Measurements from ENCODE around the gene ITIH1.

Gene ITIH1

DNA sequence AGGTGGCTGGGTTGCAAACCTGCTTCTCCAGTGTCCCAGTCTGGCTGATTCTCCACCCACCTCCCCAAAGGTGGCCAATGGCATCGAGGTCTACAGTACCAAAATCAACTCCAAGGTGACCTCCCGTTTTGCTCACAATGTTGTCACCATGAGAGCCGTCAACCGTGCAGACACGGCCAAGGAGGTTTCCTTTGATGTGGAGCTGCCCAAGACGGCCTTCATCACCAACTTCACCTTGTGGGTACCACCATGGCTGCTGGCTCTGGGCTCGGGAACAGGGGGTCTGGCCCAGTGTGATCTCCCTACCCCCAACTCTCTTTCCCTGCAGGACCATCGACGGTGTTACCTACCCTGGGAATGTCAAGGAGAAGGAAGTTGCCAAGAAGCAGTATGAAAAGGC is 19.0 kb downstream of the ITIH1 start:
- TF ChIP-seq, protein P1, sequence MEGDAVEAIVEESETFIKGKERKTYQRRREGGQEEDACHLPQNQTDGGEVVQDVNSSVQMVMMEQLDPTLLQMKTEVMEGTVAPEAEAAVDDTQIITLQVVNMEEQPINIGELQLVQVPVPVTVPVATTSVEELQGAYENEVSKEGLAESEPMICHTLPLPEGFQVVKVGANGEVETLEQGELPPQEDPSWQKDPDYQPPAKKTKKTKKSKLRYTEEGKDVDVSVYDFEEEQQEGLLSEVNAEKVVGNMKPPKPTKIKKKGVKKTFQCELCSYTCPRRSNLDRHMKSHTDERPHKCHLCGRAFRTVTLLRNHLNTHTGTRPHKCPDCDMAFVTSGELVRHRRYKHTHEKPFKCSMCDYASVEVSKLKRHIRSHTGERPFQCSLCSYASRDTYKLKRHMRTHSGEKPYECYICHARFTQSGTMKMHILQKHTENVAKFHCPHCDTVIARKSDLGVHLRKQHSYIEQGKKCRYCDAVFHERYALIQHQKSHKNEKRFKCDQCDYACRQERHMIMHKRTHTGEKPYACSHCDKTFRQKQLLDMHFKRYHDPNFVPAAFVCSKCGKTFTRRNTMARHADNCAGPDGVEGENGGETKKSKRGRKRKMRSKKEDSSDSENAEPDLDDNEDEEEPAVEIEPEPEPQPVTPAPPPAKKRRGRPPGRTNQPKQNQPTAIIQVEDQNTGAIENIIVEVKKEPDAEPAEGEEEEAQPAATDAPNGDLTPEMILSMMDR (IDR thresholded peaks at IDR 0.05; ENCODE audit: borderline replicate concordance, insufficient read depth, low read depth, low read length), result no peak

DNA sequence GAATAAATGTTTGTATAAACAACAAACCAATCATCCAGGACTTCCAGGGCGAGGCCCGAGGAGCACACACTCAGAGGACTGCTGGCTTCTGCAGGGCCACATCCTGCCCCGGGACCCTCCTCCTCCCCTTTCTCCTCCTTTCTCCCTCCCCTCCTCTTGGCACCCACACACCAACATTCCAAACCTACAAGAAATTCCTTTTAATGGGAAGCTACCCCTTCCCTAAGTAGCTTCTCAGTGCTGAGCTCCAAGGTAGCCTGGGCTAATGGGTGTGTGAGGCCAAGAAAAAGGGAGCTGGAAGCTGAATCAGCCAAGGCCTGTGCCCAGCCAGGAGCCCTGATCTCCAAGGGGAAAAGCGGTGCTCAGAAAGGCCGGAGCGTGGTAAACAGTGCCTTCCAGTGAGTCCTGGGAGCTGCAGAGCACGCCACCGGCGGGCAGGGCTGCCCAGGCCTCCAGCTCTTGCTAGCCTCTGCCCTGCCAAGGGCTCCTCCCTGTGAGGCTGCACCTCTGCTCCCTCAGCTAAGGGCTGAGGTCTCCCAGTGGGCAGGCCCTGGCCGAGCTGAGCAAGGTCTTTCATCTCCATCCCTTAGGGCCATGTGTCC is 21.1 kb downstream of the ITIH1 start:
- H3K4me3 ChIP-seq (ENCODE audit: low read depth, low read length), result no peak overlapping the region
- TF ChIP-seq, protein P1 (IDR thresholded peaks at IDR 0.05; ENCODE audit: borderline replicate concordance, insufficient read depth, low read depth, low read length), result no peak

More for the DNA sequence above, 19.0 kb downstream of the ITIH1 start:
- no peak overlapping the region for H3K4me3 ChIP-seq (ENCODE audit: low read depth, low read length)

DNA sequence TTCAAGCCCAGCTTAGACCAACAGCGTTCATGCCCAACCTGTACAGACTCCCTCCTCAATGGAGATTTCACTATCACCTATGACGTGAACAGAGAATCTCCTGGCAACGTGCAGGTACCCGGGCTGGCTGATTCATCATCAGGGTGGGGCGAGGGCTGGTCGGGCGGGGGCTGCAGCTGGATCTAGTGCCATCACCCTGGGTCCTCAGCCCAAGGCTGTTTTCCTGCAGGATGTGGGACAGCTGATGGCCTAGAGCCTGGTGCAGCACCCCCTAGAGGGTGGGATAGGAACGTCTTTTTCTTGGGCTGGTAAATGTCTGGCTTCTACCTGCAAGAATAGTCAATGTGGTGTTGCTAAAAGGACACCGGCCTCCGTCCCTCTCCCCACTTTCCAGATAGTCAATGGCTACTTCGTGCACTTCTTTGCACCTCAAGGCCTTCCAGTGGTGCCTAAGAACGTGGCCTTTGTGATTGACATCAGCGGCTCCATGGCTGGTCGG is 21.6 kb downstream of the ITIH1 start:
- H3K4me3 ChIP-seq (ENCODE audit: low read depth, low read length), result no peak overlapping the region
- TF ChIP-seq, protein P1 (IDR thresholded peaks at IDR 0.05; ENCODE audit: borderline replicate concordance, insufficient read depth, low read depth, low read length), result peak; percentile 75

DNA sequence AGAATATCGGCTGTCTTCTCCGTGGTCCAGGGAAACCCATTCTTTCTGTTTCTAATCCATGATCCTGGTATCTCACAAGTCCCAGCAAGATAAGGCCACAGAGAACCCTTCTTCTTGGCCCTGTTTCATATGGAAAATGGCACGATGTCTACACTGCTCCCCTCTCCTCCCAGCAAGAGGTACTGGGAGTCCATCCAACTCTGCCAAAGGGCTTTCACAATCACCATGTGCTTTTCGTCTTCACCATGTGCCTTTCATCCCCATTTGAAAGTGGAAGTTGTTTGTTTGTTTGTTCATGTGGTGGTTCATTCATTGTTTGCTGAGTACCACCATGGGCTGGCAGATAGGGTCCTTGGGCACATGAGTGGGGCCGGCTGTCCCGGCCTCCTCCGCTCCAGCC is 22.7 kb downstream of the ITIH1 start:
- TF ChIP-seq, protein P1 (IDR thresholded peaks at IDR 0.05; ENCODE audit: borderline replicate concordance, insufficient read depth, low read depth, low read length), result no peak
- H3K4me3 ChIP-seq (ENCODE audit: low read depth, low read length), result no peak overlapping the region

DNA sequence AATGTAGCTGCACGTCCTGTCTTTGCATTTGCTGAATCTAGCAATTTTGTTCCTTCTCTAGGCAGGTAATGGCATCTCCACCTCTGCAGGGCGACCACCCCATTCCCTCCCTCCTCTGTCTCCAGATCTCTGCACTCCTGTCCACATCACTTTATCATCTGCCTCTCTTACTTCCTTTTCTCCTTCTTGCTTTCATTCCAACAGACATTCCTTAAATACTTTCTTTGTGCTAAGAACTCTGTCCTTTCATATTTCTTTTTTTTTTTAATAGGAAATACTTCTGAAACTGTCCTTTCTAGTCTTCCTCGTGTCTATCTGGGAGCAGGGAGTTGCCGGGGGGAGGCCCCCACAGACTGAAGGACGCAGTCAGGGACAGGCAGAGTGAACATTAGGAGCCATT is 24.4 kb downstream of the ITIH1 start:
- TF ChIP-seq, protein P1 (IDR thresholded peaks at IDR 0.05; ENCODE audit: borderline replicate concordance, insufficient read depth, low read depth, low read length), result no peak
- H3K4me3 ChIP-seq (ENCODE audit: low read depth, low read length), result no peak overlapping the region

DNA sequence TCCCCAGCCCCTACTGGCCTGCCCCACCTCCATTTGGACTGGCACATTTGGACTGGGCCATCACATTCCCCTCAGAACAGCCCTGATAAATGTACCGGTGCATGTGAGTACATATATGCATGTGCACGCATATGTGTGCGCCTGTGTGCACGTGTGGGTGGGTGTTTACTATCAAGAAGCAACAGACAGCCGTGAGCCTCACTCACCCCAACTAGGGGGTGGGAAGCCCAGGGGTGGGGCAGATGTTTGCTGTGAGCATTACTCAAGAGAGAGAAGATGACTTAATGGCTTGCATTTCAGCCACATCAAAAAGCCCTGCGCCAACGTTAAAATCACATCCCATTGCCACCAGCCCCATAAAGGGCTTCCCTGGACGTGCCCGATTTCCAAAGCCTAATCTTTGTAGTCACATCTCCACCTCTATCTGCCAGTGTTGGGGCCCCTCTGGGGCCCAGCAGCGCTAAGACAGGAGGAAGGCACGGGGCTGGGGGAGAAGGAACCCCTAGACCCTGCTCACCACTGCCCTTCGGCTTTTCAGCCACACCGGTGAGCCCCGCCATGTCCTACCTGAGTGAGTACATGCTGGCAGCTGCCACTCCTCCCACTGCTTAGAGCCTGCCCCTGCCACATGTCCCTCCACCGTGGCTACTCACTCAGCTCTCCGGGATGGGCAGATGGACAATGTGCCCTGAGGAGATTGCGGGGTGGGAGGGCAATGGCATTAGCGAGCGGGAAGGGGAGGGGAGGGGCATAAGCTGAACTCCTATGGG is 28.1 kb downstream of the ITIH1 start:
- TF ChIP-seq, protein P1 (IDR thresholded peaks at IDR 0.05; ENCODE audit: borderline replicate concordance, insufficient read depth, low read depth, low read length), result no peak
- H3K4me3 ChIP-seq (ENCODE audit: low read depth, low read length), result no peak overlapping the region

DNA sequence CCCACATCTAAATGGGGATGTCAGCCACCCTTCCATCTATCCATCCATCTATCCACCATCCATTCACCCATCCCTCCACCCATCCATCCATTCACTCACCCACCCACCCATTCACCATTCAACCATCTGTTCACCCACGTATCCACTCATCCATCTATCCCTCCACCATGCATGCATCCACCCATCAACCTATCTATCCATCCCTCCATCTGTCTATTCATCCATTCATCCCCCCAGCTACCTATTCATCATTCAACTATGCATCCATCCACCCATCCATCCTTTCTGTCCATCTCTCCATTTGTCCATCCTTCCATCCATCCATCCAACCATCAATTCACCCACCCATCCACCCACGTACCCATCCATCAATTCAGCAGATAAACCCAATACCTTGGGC is 31.8 kb downstream of the ITIH1 start:
- TF ChIP-seq, protein P1 (IDR thresholded peaks at IDR 0.05; ENCODE audit: borderline replicate concordance, insufficient read depth, low read depth, low read length), result no peak
- H3K4me3 ChIP-seq (ENCODE audit: low read depth, low read length), result no peak overlapping the region
